Measurements from ENCODE around the gene CNN1.
A peak's percentile ranks its signal among the peaks of the same experiment; 100 is the strongest.

Gene CNN1

GRCh38 chr19:11519138-11519537 lies 19.5 kb upstream of the CNN1 start:
- DNase-seq (ENCODE audit: low read depth, low spot score) = no peak
- TF ChIP-seq EZH2 (IDR thresholded peaks at IDR 0.05) (no peak), POLR2AphosphoS5 (IDR thresholded peaks at IDR 0.05; ENCODE audit: borderline replicate concordance, low read depth, low read length) (no peak), FOXP2 (optimal IDR thresholded peaks at IDR 0.05; ENCODE audit: control extremely low read depth, extremely low read length, insufficient read depth) (no peak)
- no peak overlapping the region for H3K9ac ChIP-seq (ENCODE audit: insufficient read length)
- H3K36me3 ChIP-seq (ENCODE audit: insufficient read depth, low read length) = no peaks in the 10 kb centered on the region; the same call in 1 of the 2 replicates
- no peak overlapping the region for H3K27ac ChIP-seq
- no peaks in the 10 kb centered on the region for H3K9me3 ChIP-seq (ENCODE audit: low read depth, low read length)
- H3K4me3 ChIP-seq = no peak overlapping the region

DNA sequence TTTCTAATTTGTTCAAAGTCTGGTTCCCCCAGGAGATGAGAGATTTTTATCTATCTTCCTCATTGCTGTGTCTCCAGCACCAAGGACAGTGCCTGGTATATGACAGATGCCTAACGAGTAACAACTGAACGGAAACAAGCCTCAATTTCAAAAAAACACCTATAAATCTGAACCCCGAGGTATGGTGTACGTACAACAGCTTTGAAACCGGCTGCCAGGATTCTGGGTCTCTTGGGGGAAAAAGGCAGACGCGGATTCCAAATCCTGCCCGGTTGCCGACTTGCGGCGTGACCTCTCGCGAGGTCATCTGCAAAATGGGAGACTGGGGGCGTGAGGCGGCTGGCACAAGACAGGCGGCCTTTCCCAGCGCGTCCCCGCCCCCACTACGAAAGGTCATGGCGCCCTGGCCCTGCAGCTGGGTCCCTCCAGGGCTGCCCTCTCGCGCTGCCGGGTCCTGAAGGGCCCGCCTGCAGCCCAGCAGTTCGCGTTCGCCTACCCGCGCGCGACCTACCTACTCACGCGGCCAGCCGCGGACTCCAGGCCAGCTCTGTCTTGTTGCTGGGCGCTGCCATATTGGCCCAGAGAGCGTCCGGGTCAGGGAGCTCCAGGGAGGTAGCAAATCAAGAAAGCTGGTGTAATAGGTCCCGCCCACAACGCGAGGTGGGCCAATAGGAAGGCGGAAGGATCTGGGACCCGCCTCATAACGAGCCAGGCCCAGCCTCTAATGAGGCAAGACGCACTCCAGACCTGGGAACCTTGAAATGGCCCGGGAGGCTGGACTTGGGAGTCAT lies 9.9 kb upstream of the CNN1 start, which contains the start of gene ECSIT:
Gene ECSIT, minus strand, starts transcription at position 584 of the 791 bp plus-strand sequence. CDS start 9,964 bp downstream, outside the sequence.
- Histone ChIP-seq H3K4me3 (peak within 1 kb of the TSS; percentile 78), H3K9me3 (ENCODE audit: low read depth, low read length) (no peaks in the 10 kb centered on the region), H3K9ac (ENCODE audit: insufficient read length) (peak within 1 kb of the TSS; percentile 62), H3K27ac (no peak within 1 kb of the TSS), H3K36me3 (ENCODE audit: insufficient read depth, low read length) (no peaks in the 10 kb centered on the region)
- DNase-seq (ENCODE audit: low read depth, low spot score) = peak; percentile 34
- TF ChIP-seq POLR2AphosphoS5 (IDR thresholded peaks at IDR 0.05; ENCODE audit: borderline replicate concordance, low read depth, low read length) (peak; percentile 73), FOXP2 (optimal IDR thresholded peaks at IDR 0.05; ENCODE audit: control extremely low read depth, extremely low read length, insufficient read depth) (no peak)

- H3K9ac ChIP-seq (ENCODE audit: insufficient read length) = no peak overlapping the region
- TF ChIP-seq POLR2AphosphoS5 (IDR thresholded peaks at IDR 0.05; ENCODE audit: borderline replicate concordance, low read depth, low read length) = no peak
- no peak for TF ChIP-seq EZH2 (IDR thresholded peaks at IDR 0.05)
- no peak for TF ChIP-seq FOXP2 (optimal IDR thresholded peaks at IDR 0.05; ENCODE audit: control extremely low read depth, extremely low read length, insufficient read depth)
- H3K36me3 ChIP-seq (ENCODE audit: insufficient read depth, low read length) = no peaks in the 10 kb centered on the region
- H3K4me3 ChIP-seq = no peak overlapping the region
- no peaks in the 10 kb centered on the region for H3K9me3 ChIP-seq (ENCODE audit: low read depth, low read length)
- no peak for DNase-seq (ENCODE audit: low read depth, low spot score)
- H3K27ac ChIP-seq = no peak overlapping the region
These were observed 8.2 kb upstream of the CNN1 start for GRCh38 chr19:11530432-11530831.

- DNase-seq (ENCODE audit: low read depth, low spot score) = no peak
- no peaks in the 10 kb centered on the region for H3K36me3 ChIP-seq (ENCODE audit: insufficient read depth, low read length)
- H3K4me3 ChIP-seq = no peak overlapping the region
- no peaks in the 10 kb centered on the region for H3K9me3 ChIP-seq (ENCODE audit: low read depth, low read length)
- no peak for TF ChIP-seq POLR2AphosphoS5 (IDR thresholded peaks at IDR 0.05; ENCODE audit: borderline replicate concordance, low read depth, low read length)
- no peak for TF ChIP-seq FOXP2 (optimal IDR thresholded peaks at IDR 0.05; ENCODE audit: control extremely low read depth, extremely low read length, insufficient read depth)
- no peak for TF ChIP-seq EZH2 (IDR thresholded peaks at IDR 0.05)
- H3K27ac ChIP-seq = no peak overlapping the region
- no peak overlapping the region for H3K9ac ChIP-seq (ENCODE audit: insufficient read length)
These were observed 4.1 kb upstream of the CNN1 start for GRCh38 chr19:11534538-11534937.

DNA sequence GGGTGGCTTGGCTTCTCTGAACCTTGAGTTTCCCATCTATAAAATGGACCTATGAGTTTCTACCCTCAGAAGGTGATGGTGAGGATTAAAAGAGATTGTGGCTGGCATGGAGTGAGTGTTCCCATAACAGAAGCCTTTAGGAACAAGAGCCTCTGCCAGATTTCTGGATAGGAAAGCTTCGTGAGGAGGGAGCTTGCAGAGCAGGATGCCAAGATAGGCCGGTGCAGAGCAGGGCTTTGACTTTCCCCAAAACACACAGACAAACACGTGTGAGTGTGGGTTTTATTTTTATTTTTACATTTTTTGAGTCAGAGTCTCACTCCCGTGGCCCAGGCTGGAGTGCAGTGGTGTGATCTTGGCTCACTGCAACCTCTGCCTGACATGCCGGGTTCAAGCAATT lies 3.7 kb upstream of the CNN1 start:
- TF ChIP-seq POLR2AphosphoS5 (IDR thresholded peaks at IDR 0.05; ENCODE audit: borderline replicate concordance, low read depth, low read length) (no peak), EZH2 (IDR thresholded peaks at IDR 0.05) (no peak), FOXP2 (optimal IDR thresholded peaks at IDR 0.05; ENCODE audit: control extremely low read depth, extremely low read length, insufficient read depth) (no peak)
- Histone ChIP-seq H3K9ac (ENCODE audit: insufficient read length) (no peak overlapping the region), H3K9me3 (ENCODE audit: low read depth, low read length) (no peaks in the 10 kb centered on the region), H3K27ac (no peak overlapping the region; the same call in 1 of the 2 replicates), H3K4me3 (no peak overlapping the region), H3K36me3 (ENCODE audit: insufficient read depth, low read length) (no peaks in the 10 kb centered on the region)
- DNase-seq (ENCODE audit: low read depth, low spot score) = no peak

DNA sequence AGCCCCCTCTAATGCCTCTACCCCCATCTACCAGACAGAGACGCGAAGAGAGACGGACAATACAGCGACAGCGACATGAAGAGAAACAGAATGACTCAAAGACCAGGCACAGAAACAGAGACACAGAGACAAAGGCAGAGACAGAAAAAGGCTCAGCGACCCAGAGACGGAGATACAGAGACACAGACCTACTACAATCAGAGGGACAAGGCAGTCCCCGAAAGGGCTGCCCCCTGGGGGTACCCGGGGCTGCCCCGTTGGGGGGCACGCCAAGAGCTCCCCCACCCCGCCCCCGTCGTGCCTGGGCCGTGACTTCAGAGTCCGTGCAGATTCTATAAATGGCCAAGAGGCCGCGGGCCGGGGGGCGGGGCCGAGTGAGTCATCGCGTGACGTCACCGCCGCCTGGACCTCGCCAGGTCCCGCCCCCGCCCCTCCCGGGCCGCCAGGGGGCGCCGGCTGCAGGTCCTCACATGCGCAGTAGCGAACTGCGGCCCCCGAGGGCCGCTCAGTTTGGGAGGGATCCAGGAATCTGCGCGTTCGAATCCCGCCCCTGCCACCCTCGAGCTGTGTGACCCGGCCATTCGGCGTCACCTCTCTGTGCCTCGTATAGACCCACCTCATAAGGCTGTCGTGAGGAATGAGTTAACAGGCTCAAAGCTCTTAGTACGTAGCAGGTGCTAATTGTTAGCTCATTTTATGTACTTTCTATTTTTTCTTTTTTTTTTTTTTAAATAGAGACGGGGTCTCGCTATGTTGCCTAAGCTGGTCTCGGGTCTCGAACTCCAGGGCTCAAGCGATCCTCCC lies 2.7 kb upstream of the CNN1 start:
- Histone ChIP-seq H3K36me3 (ENCODE audit: insufficient read depth, low read length) (no peaks in the 10 kb centered on the region), H3K9me3 (ENCODE audit: low read depth, low read length) (no peaks in the 10 kb centered on the region), H3K4me3 (peak overlapping the region; percentile 47; the same call in 1 of the 2 replicates), H3K27ac (no peak overlapping the region), H3K9ac (ENCODE audit: insufficient read length) (no peak overlapping the region)
- TF ChIP-seq POLR2AphosphoS5 (IDR thresholded peaks at IDR 0.05; ENCODE audit: borderline replicate concordance, low read depth, low read length) (no peak), EZH2 (IDR thresholded peaks at IDR 0.05) (no peak), FOXP2 (optimal IDR thresholded peaks at IDR 0.05; ENCODE audit: control extremely low read depth, extremely low read length, insufficient read depth) (no peak)
- no peak for DNase-seq (ENCODE audit: low read depth, low spot score)

- H3K9ac ChIP-seq (ENCODE audit: insufficient read length) = peak overlapping the region; percentile 66
- no peak overlapping the region for H3K27ac ChIP-seq
- no peak for TF ChIP-seq FOXP2 (optimal IDR thresholded peaks at IDR 0.05; ENCODE audit: control extremely low read depth, extremely low read length, insufficient read depth)
- no peak for DNase-seq (ENCODE audit: low read depth, low spot score)
- H3K9me3 ChIP-seq (ENCODE audit: low read depth, low read length) = no peaks in the 10 kb centered on the region
- no peaks in the 10 kb centered on the region for H3K36me3 ChIP-seq (ENCODE audit: insufficient read depth, low read length)
- peak overlapping the region; percentile 75 for H3K4me3 ChIP-seq
These were observed 1.1 kb downstream of the CNN1 start for GRCh38 chr19:11539495-11540365.

- Histone ChIP-seq H3K4me3 (no peak overlapping the region), H3K9ac (ENCODE audit: insufficient read length) (no peak overlapping the region), H3K9me3 (ENCODE audit: low read depth, low read length) (no peaks in the 10 kb centered on the region), H3K27ac (no peak overlapping the region), H3K36me3 (ENCODE audit: insufficient read depth, low read length) (no peaks in the 10 kb centered on the region)
- TF ChIP-seq FOXP2 (optimal IDR thresholded peaks at IDR 0.05; ENCODE audit: control extremely low read depth, extremely low read length, insufficient read depth) = no peak
- TF ChIP-seq POLR2AphosphoS5 (IDR thresholded peaks at IDR 0.05; ENCODE audit: borderline replicate concordance, low read depth, low read length) = no peak
- TF ChIP-seq EZH2 (IDR thresholded peaks at IDR 0.05) = no peak
- DNase-seq (ENCODE audit: low read depth, low spot score) = no peak
These were observed 2.0 kb downstream of the CNN1 start for GRCh38 chr19:11540645-11541044.
